ENCODE data around the gene KIF26A.
A peak's percentile ranks its signal among the peaks of the same experiment; 100 is the strongest.

KIF26A gene

DNA sequence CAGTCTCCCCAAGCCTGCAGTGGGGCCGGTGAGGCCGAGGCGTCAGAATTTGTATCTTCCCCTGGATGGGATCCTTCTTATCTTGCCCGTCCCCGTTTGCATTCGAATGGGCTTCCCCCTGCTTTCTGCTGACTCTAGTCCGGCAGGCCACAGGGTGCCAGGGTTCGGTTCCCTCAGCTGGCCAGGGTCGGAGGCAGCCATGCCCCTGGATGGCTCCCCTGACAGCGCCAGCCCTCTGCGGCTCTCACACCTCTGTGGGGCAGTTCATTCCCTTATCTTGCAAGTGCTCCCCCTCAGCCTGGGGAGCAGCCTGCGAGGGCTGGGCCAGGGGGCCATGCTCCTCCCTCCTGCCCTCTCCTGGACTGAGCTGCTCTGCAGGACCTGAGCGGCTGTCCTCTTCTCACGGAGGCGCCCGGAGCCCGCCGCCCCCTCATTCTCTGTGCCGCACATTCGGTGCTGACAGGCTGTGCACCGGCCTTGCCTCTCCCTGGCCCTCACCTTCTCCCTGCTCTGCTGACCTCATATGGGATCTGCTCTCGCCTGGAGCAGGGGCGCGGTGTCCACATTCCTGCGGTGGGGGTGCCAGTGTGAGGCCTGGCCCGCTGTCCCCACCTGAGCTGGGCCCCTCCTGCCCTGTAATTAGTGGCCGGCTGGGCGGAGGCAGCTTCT lies 32.8 kb downstream of the KIF26A start:
- Histone ChIP-seq H3K4me3 (no peak overlapping the region), H3K4me1 (peaks cover 37 to 71% (median 60%) of the 10 kb centered on the region in 10 experiments), H3K9ac (no peak overlapping the region), H4K20me1 (peaks cover 0 to 90% (median 42%) of the 10 kb centered on the region in 11 experiments; a peak in 17 of 22 replicates), H3K4me2 (no peak overlapping the region), H3K36me3 (peaks cover 0 to 54% (median 12%) of the 10 kb centered on the region in 11 experiments; a peak in 12 of 22 replicates), H3K9me3 (replicated peaks in 1 of 11) (no peaks in the 10 kb centered on the region), H3K27me3 (peaks cover 0 to 10% (median 0%) of the 10 kb centered on the region in 11 experiments; a peak in 1 of 22 replicates), H3K27ac (no peak overlapping the region)
- TF ChIP-seq Cebpa-rat (IDR thresholded peaks at IDR 0.05), result no peak

DNA sequence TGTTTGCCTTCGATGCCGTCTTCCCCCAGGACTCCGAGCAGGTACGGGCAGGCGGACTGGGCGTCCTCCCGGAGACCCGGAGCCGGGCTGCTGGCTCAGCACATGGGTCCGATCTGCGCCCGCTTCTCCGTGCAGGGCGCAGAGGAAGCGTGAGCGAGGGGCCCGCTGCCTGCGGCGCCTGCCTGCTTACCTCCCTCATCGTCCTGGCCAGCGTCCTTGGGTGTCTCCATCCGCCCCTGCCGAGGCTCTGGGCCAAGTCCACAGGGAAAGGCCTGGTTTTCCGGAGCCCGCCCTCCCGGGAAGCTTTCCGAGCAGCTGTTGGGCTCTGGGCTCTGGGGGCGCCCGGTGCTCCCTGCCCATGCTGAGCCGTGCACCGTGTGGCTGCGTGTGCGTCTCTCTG lies 33.5 kb downstream of the KIF26A start:
- H3K9me3 ChIP-seq (replicated peaks in 1 of 11), result no peaks in the 10 kb centered on the region
- H4K20me1 ChIP-seq, result peaks cover 0 to 88% (median 35%) of the 10 kb centered on the region in 11 experiments; a peak in 17 of 22 replicates
- H3K4me1 ChIP-seq, result peaks cover 30 to 64% (median 53%) of the 10 kb centered on the region in 10 experiments
- H3K9ac ChIP-seq, result no peak overlapping the region
- H3K27me3 ChIP-seq, result peaks cover 0 to 10% (median 0%) of the 10 kb centered on the region in 11 experiments; a peak in 1 of 22 replicates
- H3K4me3 ChIP-seq, result no peak overlapping the region
- H3K36me3 ChIP-seq, result peaks cover 0 to 56% (median 17%) of the 10 kb centered on the region in 11 experiments; a peak in 12 of 22 replicates
- no peak for TF ChIP-seq Cebpa-rat (IDR thresholded peaks at IDR 0.05)
- H3K27ac ChIP-seq, result no peak overlapping the region
- no peak overlapping the region for H3K4me2 ChIP-seq

DNA sequence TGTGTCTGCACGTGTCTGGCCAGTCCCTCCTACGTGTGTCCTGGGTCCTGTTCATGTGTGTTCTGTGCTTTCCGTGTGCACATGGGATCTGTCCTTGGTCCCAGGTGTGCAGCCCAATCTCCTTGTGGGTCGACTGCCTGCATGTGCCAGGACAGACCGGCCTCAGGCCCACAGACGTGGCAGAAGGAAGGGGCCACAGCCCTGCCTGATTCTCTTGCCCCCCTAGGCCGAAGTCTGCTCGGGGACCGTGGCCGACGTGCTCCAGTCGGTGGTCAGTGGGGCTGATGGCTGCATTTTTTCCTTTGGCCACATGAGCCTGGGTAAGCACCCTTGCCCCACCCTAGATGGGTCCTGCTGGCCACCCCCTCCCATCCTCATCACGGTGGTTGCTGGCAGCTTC lies 34.0 kb downstream of the KIF26A start:
- Histone ChIP-seq H3K27me3 (peaks cover 0 to 5% (median 0%) of the 10 kb centered on the region in 11 experiments; a peak in 1 of 22 replicates), H3K9me3 (replicated peaks in 1 of 11) (no peaks in the 10 kb centered on the region), H3K4me3 (no peak overlapping the region), H3K9ac (no peak overlapping the region), H4K20me1 (peaks cover 0 to 88% (median 31%) of the 10 kb centered on the region in 11 experiments; a peak in 17 of 22 replicates), H3K4me1 (peaks cover 25 to 60% (median 49%) of the 10 kb centered on the region in 10 experiments), H3K27ac (no peak overlapping the region), H3K4me2 (no peak overlapping the region), H3K36me3 (peaks cover 0 to 60% (median 21%) of the 10 kb centered on the region in 11 experiments; a peak in 13 of 22 replicates)
- no peak for TF ChIP-seq Cebpa-rat (IDR thresholded peaks at IDR 0.05)

DNA sequence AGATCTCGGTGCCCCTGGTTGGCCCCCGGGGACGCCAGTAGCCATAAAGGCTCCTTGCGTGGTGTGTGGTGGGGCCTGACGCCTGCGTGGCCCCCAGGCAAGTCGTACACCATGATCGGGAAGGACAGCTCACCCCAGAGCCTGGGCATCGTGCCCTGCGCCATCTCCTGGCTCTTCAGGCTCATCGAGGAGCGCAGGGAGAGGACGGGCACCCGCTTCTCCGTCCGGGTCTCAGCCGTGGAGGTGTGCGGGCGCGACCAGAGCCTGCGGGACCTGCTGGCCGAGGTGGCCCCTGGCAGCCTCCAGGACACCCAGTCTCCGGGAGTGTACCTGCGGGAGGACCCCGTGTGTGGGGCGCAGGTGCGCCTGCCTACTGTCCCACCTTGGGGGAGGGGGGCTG lies 34.5 kb downstream of the KIF26A start:
- Histone ChIP-seq H3K27ac (no peak overlapping the region), H3K4me1 (peaks cover 23 to 60% (median 45%) of the 10 kb centered on the region in 10 experiments), H3K36me3 (peaks cover 0 to 63% (median 22%) of the 10 kb centered on the region in 11 experiments; a peak in 13 of 22 replicates), H3K4me2 (no peak overlapping the region; a peak in 1 of 22 replicates), H4K20me1 (peaks cover 0 to 88% (median 26%) of the 10 kb centered on the region in 11 experiments; a peak in 17 of 22 replicates), H3K4me3 (no peak overlapping the region), H3K9me3 (replicated peaks in 1 of 11) (no peaks in the 10 kb centered on the region), H3K27me3 (0 out of 22 replicates have a peak, but pooled peaks cover 0 to under 1% (median 0%) of the 10 kb centered on the region in 11 experiments), H3K9ac (no peak overlapping the region)
- no peak for TF ChIP-seq Cebpa-rat (IDR thresholded peaks at IDR 0.05)

DNA sequence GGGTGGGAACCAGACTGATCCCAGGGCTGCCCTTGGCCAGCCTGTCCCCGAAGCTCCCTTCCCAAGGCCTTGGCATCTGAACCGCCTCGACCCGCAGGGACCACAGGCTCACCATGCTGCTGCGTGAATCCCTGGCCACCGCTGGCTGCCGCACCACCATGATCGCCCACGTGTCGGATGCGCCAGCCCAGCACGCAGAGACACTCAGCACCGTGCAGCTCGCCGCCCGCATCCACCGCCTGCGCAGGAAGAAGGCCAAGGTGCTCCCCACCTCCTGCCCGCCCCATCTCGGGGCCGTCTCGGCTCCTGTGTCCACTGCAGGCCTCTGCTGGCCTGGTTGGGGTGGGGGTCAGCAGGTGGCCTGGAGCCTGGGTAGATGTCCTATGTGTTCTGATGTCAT lies 35.7 kb downstream of the KIF26A start:
- H3K4me3 ChIP-seq, result no peak overlapping the region
- H3K36me3 ChIP-seq, result peaks cover 0 to 63% (median 22%) of the 10 kb centered on the region in 11 experiments; a peak in 13 of 22 replicates
- no peaks in the 10 kb centered on the region for H3K27me3 ChIP-seq
- no peaks in the 10 kb centered on the region for H3K9me3 ChIP-seq (replicated peaks in 1 of 11)
- H3K4me2 ChIP-seq, result peak overlapping the region in 5 of 11 experiments; percentile 9 to 59 (median 56); a peak in 7 of 22 replicates
- H3K9ac ChIP-seq, result no peak overlapping the region
- H4K20me1 ChIP-seq, result peaks cover 0 to 82% (median 14%) of the 10 kb centered on the region in 11 experiments; a peak in 15 of 22 replicates
- TF ChIP-seq Cebpa-rat (IDR thresholded peaks at IDR 0.05), result no peak
- H3K27ac ChIP-seq, result no peak overlapping the region
- peaks cover 11 to 52% (median 36%) of the 10 kb centered on the region in 10 experiments; a peak in 19 of 20 replicates for H3K4me1 ChIP-seq

DNA sequence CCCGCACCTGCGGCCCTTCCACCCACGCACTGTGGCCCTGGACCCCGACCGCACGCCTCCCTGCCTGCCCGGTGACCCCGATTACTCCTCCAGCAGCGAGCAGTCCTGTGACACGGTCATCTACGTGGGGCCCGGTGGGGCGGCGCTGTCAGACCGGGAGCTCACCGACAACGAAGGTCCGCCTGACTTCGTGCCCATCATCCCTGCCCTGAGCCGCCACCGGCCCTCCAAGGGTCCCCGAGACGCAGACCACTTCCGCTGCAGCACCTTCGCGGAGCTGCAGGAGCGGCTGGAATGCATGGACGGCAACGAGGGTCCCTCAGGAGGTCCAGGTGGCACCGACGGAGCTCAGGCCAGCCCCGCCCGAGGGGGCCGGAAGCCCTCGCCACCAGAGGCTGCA lies 36.7 kb downstream of the KIF26A start:
- no peak overlapping the region for H3K27ac ChIP-seq
- H3K36me3 ChIP-seq, result peaks cover 0 to 59% (median 22%) of the 10 kb centered on the region in 11 experiments; a peak in 13 of 22 replicates
- no peaks in the 10 kb centered on the region for H3K9me3 ChIP-seq (replicated peaks in 1 of 11)
- H3K27me3 ChIP-seq, result no peaks in the 10 kb centered on the region
- H4K20me1 ChIP-seq, result peaks cover 0 to 81% (median 7%) of the 10 kb centered on the region in 11 experiments; a peak in 11 of 22 replicates
- H3K4me1 ChIP-seq, result peaks cover 6 to 42% (median 27%) of the 10 kb centered on the region in 10 experiments; a peak in 19 of 20 replicates
- no peak for TF ChIP-seq Cebpa-rat (IDR thresholded peaks at IDR 0.05)
- no peak overlapping the region for H3K4me3 ChIP-seq
- H3K4me2 ChIP-seq, result peak overlapping the region in 8 of 11 experiments; percentile 20 to 59 (median 56); a peak in 12 of 22 replicates
- H3K9ac ChIP-seq, result peak overlapping the region in 1 of 11 experiments; percentile 35; a peak in 2 of 22 replicates

DNA sequence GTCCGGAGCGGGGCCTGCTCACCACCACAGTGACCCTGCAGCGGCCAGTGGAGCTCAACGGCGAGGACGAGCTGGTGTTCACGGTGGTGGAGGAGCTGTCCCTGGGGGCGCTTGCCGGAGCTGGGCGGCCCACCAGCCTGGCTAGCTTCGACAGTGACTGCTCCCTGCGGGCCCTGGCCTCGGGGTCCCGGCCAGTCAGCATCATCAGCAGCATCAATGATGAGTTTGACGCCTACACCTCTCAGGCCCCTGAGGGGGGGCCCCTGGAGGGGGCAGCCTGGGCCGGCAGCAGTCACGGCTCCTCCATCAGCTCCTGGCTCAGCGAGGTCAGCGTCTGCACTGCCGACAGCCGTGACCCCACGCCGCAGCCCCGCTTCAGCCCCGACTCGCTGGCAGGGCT lies 37.4 kb downstream of the KIF26A start:
- Histone ChIP-seq H3K9ac (0 out of 22 replicates have a peak overlapping the region, but pooled peaks of 1 of the 11 experiments have one; percentile 35), H3K36me3 (peaks cover 0 to 59% (median 22%) of the 10 kb centered on the region in 11 experiments; a peak in 13 of 22 replicates), H4K20me1 (peaks cover 0 to 76% (median 7%) of the 10 kb centered on the region in 11 experiments; a peak in 11 of 22 replicates), H3K27ac (no peak overlapping the region), H3K27me3 (no peaks in the 10 kb centered on the region), H3K4me2 (peak overlapping the region in 8 of 11 experiments; percentile 20 to 59 (median 56); a peak in 13 of 22 replicates), H3K4me3 (no peak overlapping the region), H3K4me1 (peaks cover 6 to 41% (median 26%) of the 10 kb centered on the region in 10 experiments; a peak in 19 of 20 replicates), H3K9me3 (replicated peaks in 1 of 11) (no peaks in the 10 kb centered on the region)
- TF ChIP-seq Cebpa-rat (IDR thresholded peaks at IDR 0.05), result no peak

DNA sequence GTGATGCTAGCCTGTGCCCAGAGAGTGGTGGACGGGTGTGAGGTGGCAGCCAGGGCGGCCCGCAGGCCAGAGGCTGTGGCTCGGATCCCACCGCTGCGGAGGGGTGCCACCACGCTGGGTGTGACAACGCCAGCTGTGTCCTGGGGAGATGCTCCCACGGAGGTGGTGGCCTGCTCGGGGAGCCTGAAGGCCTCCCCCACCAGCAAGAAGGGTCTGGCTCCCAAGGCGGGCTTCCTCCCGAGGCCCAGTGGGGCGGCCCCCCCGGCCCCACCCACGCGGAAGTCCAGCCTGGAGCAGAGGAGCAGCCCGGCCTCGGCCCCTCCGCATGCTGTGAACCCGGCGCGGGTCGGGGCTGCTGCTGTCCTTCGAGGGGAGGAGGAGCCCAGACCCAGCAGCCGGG lies 38.2 kb downstream of the KIF26A start:
- H4K20me1 ChIP-seq, result peaks cover 0 to 76% (median 7%) of the 10 kb centered on the region in 11 experiments; a peak in 11 of 22 replicates
- H3K4me3 ChIP-seq, result no peak overlapping the region
- no peaks in the 10 kb centered on the region for H3K9me3 ChIP-seq (replicated peaks in 1 of 11)
- no peak overlapping the region for H3K4me2 ChIP-seq
- no peak for TF ChIP-seq Cebpa-rat (IDR thresholded peaks at IDR 0.05)
- H3K36me3 ChIP-seq, result peaks cover 0 to 54% (median 22%) of the 10 kb centered on the region in 11 experiments; a peak in 13 of 22 replicates
- no peak overlapping the region for H3K9ac ChIP-seq
- H3K27ac ChIP-seq, result no peak overlapping the region
- peaks cover 6 to 41% (median 30%) of the 10 kb centered on the region in 10 experiments; a peak in 19 of 20 replicates for H3K4me1 ChIP-seq
- no peaks in the 10 kb centered on the region for H3K27me3 ChIP-seq

DNA sequence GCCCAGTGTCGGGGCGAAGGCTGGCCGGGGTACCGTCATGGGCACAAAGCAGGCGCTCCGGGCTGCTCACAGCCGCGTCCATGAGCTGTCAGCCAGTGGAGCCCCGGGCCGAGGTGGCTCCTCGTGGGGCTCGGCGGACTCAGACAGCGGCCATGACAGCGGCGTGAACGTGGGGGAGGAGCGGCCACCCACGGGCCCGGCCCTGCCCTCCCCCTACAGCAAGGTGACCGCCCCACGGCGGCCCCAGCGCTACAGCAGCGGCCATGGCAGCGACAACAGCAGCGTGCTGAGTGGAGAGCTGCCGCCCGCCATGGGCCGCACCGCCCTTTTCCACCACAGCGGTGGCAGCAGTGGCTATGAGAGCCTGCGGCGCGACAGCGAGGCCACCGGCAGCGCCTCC lies 39.0 kb downstream of the KIF26A start:
- no peak overlapping the region for H3K4me2 ChIP-seq
- H3K4me3 ChIP-seq, result no peak overlapping the region
- H3K36me3 ChIP-seq, result peaks cover 0 to 50% (median 22%) of the 10 kb centered on the region in 11 experiments; a peak in 13 of 22 replicates

More for the DNA sequence above, 39.0 kb downstream of the KIF26A start:
- no peak for TF ChIP-seq Cebpa-rat (IDR thresholded peaks at IDR 0.05)
- no peak overlapping the region for H3K27ac ChIP-seq
- no peak overlapping the region for H3K9ac ChIP-seq
- H3K27me3 ChIP-seq, result no peaks in the 10 kb centered on the region
- H3K9me3 ChIP-seq (replicated peaks in 1 of 11), result no peaks in the 10 kb centered on the region
- H3K4me1 ChIP-seq, result peaks cover 6 to 41% (median 30%) of the 10 kb centered on the region in 10 experiments; a peak in 19 of 20 replicates
- peaks cover 0 to 79% (median 7%) of the 10 kb centered on the region in 11 experiments; a peak in 11 of 22 replicates for H4K20me1 ChIP-seq
